Amygdala (tissue), 56 donors: ENCODE results near the gene GNL3L.
"Not testable (repeated sequence)": the region's sequence is repeated elsewhere in the genome, so short reads cannot be mapped to it uniquely, and the experiment has no call there.

ENCODE experiments used
- DNase-seq, 56 donors: peaks; one replicate each; lab custom pipeline; 2025; lab: John Stamatoyannopoulos, UW

The GNL3L gene, protein sequence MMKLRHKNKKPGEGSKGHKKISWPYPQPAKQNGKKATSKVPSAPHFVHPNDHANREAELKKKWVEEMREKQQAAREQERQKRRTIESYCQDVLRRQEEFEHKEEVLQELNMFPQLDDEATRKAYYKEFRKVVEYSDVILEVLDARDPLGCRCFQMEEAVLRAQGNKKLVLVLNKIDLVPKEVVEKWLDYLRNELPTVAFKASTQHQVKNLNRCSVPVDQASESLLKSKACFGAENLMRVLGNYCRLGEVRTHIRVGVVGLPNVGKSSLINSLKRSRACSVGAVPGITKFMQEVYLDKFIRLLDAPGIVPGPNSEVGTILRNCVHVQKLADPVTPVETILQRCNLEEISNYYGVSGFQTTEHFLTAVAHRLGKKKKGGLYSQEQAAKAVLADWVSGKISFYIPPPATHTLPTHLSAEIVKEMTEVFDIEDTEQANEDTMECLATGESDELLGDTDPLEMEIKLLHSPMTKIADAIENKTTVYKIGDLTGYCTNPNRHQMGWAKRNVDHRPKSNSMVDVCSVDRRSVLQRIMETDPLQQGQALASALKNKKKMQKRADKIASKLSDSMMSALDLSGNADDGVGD

DNA sequence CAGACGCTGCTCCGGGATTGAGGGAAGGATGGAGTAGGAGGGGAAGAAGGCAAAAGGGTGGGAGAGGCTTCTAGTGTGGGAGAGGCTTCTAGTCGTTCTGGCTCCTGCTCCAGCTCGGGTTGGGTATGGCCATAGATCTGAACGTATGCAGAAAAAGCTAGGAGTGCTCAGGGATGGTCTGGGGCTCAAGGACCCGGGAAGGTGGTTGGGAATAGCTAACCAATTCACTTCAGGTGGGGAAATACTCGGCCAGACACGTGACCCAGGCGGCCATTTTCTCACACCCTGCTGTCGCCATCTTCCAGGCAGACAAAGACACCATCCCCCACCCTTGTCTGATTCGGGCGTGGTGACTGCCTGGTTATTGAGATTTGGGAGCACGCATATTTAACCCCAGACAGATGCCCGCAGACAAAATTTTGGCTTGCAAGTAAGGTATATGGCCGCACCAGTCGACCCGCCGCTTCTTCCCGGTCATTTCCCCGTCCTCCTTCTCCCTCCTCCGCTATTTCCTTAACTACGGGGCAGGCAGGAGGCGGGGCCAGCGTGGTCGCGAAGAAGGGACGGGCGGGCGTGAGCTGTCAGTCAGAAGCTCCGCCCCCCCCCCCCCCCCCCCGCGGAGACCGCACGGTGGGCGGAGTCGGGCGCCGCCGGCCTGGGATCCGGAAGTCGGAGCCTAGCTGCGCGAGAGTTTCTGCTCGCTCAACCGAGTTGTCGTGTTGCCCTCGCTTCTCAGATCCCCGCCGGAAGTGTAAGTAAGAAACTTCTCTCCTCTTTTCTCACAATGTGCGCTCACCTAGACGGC, at the start of gene GNL3L:
Gene GNL3L, plus strand, starts transcription at position 668 of the 805 bp plus-strand sequence. CDS start 2,348 bp downstream, outside the sequence.
- DNase-seq, result peak; percentile 18 to 91 (median 76)

DNA sequence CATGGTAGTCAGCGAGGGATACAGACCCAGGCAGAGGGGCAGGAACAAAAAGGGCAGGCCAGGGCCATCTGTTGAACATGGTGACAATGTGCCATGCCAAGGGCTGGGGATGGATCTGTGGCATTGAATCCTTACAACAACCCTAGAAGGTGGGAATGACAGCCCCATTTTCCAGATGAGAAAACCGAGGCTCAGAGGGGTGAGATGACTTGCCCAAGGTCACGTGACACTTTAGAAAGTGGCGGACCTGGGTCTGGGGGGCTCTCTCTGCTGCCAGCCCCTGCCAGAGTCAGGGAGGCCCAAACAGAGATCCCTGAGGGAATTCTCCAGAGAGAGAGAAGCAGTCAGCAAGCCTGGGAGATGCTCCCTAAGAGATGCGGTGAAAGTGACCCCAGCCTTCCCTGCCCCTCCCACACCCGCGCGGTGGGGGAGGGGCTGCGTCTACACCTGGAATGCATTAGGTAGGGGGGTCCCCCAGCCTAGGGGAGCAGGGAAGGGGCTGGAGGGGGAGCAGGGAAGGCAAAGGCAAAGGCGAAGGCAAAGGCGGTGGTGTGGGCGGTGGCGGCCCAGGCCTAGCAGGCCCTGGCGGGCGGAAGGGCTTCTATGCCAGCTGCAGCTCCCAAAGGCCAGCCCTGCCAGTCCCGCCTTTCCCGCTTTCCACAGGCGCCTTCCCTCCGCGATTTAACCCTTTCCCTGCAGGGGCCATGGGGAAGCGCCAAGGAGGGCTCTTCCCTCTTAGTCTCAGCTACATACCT, 47.0 kb upstream of the GNL3L start:
- no peak for DNase-seq

DNA sequence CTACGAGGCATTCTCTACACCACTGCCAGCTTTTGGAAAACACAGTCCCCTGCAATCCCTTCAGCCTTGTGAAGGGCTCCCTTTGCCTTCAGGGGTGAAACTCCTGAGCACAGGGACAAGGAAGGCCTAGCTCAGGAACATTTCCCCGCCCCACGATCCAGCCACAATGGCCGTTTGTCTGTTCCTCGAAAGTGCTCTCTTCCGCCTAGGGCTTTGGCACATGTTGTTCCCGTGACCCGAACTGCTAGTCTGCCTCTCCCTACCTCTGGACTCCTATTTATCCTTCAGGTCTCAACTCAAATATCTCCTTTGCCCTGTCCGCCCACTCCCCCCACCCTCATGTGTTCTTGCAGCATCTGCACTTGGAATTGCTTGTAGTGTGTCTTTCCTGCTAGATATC, 46.1 kb upstream of the GNL3L start:
- peak in 8 of 56 donors; percentile 0 to 21 (median 4) for DNase-seq

DNA sequence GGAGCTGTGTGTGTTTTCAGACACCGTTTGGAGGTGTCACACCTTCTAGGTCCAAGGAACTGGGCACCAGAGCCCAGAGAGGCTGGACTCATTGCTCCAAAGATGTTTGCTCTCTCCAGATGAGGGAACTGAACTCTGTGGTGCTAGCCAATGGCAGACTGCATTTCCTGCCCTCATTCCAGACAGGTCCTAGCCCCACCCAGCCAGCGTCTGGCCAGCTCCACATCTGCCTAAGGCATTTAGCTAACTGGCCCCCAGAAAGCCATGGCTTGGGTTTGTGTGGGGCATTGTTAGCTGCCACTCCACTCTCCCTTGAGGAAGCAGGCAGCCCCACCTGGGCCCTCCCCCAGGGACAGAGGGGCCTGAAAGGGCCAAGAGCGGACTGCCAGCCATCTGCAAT, 45.4 kb upstream of the GNL3L start:
- DNase-seq, result no peak

DNA sequence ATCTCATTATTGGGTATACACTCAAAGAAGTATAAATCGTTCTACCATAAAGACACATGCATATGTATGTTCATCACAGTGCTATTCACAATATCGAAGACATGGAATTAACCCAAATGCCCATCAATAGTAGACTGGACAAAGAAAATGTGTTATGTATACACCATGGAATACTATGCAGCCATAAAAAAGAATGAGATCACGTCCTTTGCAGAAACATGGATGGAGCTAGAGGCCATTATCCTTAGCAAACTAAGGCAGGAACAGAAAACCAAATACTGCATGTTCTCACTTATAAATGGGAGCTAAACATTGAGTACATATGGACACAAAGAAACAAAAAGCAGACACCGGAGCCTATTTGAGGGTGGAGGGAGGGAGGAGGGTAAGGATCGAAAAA, 40.2 kb upstream of the GNL3L start:
- not testable (repeated sequence) for DNase-seq

DNA sequence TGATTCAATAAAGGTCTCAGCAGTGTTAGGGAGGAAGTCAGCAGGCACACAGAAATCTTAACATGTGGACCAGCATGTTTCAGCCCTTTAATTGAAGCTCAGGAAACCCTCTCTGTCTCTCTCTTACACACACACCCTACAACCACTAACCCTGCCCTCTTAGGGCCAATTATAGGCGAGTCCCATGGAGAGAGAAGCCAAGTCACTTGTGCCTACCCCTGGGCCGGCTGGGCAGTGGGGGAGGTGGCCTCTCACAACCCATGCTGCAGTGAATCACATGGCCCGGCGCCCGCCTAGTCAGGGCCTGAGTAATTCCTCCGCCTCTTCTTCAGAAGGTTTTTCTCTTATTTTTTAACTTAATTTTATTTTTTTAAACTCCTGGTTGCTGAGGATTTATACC, 37.7 kb upstream of the GNL3L start:
- DNase-seq, result peak in 2 of 56 donors; percentile 5 to 12

DNA sequence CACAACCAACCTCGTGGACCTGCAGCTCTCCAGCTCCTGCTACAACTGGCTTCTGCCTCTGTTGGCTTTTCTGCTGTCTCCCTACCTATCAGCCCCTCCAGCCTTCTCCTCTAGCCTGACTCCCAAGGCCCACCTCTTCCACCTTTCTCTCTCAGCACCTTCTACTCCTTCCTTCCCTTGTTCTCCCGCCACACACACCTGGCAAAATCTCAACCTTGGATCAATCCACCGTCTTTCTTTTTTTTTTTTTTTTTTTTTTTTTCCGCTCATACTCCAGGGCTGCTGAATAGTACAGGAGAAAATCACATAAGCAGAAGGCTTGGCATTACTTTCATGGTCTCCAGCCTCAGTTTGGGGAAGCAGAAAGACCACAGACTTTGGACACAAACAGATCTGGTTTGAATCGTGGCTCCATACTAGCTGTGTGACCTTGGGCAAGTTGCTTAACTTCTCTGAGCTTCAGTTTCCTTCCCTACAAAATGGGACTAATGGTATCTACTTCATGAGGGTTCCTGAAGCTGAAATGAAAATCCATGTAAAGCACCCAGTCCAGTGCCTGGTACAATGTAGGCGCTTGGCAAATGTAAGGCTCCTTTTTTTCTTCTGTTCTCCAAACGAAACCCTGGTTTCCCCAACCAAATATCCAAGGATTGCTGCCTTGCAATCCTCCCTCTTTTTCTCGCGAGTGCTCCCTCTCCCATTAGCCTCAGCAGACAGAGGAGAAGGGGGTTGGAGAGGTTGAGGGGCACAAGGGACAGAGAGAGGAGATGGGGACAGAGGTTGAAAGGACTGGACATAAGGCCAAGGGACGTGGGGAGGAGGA, 35.6 kb upstream of the GNL3L start:
- no peak for DNase-seq

DNA sequence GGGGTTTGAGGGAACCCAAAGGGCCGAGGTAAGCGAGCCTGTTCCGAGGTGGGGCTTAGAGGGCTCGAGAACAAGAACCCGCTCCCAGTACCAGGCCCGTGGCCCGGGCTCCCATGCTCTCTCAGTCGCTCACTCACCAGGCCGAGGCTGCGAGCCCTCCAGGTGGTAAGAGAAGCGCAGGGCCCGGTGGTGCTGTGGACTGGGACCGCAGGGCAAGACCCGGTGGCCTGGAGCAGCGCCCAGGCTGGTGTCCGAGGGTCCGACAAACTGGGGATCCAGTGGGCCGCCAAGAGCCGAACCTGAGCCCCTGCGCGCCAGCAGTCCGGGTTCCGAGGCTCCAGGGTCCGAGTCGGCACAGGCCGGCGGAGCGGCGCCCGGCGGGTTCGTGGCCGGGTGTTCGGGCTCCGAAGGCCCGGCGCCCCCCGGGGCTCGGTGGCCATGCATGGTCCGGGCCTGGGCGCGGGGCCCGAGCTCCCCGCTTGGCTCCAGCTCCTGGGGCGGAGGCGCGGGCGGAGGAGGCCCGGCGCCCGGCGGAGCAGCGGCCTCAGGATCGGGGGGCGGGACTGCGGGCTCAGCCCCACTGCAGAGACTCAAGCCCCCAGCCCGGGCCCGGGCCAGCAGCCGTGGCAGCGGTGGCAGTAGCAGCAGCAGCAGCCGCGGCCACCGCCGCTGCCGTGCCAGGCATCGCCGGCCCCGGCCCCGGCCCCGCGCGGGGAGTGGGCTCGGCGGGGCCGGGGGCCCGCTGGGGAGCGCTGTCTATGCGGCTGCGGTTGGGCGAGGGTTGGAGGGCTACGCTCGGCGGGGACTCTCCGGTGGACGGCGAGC, 34.8 kb upstream of the GNL3L start:
- DNase-seq, result peak in 6 of 56 donors; percentile 5 to 21 (median 13)

DNA sequence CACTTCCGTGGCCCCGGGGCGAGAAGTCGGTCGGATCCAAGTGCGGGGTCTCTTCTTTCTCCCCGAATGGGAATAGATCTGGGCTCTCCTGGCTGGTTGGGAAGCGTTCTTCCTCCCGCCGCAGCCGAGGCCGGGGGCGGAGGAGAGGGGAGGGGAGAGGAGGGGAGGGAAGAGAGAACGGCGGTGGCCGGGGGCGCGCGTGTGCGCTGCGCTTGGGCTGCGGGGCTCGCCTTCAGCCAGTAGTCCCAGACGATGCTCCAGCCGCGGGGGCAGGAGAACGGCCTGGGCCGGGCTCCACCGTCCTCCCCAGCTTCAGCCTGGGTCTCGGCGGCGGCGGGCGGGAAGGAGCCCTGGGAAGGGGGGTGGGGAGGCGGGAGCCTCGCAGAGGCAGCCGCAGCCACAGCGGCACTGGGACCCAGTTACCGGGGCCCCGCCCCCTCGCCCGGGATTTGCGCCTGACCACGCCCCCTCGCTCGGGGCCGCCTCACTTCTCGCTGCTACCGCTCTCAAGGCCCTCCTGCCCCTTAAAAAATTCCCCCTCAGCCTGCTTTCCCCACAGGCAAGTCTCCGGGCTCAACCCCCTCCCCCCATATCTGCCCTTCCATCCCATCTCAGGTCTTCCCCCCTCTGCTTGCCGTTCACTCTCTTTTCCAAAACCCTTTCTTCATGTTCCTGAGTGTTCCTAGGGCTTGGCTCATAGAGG, 34.1 kb upstream of the GNL3L start, which contains the start of gene FGD1:
Gene FGD1, minus strand, starts transcription at position 421 of the 703 bp plus-strand sequence. CDS start 802 bp downstream, outside the sequence.
- peak in 43 of 56 donors; percentile 1 to 65 (median 25) for DNase-seq

DNA sequence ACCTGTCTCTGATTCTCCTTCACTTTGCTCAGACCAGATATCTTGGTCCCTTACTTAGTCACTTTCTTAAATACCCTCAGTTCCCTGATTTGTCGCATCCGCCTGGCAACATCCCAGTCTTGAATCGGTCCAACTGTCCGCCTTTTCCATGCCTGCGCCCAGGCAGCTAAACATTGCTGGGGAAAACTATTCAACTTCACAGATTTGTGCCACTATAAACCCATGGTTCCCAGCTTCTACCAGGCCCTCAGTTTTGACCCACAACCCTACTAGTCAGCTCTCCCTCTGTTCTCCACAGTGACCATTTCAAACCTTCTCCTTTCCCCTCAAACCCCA, 33.5 kb upstream of the GNL3L start:
- peak in 3 of 56 donors; percentile 6 to 31 (median 8) for DNase-seq

DNA sequence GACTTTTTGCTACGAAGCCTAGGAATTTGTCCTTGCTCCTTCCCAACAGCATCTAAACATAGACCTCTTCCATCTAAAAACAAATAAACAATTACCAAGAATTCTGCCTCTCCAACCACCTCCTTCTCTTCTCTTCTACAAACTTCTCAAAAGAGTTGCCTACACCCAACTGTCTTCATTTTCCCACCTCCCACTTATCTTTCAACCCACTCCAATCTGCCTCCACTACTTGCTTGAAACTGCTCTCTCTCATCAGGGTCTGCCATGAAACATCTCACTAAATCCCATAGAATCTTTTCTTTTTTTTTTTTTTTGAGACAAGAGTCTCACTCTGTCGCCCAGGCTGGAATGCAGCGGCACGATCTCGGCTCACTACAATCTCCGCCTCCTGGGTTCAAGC, 33.1 kb upstream of the GNL3L start:
- DNase-seq, result no peak

DNA sequence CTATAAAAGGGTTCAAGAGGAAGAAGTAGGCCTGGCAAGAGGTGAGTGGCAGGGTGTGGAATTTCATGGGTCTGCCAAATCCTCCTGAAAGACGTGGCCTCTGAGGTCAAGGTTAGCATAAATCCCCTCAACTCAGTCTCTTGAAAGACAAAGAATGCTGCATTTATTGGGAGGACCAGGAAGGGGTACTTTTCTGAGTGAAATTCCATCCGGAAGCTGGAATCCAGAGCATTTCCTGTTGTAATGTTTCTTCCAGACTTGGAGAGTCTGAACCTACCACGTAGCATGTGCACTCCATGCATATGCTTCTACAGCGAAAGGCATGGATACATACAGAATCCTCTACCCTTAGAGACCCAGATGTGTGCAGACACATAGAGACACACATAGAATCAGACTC, 20.6 kb upstream of the GNL3L start:
- DNase-seq, result no peak

DNA sequence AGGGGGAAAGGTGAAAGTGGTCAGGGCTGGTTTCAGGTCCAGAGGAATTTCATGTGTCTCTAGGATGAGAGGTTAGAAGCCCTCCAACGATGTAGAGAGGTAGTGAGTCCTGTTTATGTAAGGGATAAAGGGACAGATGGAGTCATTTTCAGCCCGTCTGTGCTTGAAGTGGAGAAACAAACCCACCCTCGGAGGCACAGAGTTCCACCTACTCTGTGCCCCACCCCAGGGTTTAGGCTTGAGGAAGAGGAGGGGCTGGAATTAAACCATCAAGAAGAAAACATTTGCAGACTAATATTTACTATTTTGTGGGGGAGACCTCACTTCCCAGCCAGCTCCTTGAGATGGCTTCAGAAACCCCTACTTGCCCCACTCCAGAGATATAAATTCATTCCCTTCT, 868 bp upstream of the GNL3L start:
- peak in 4 of 56 donors; percentile 0 to 38 (median 8) for DNase-seq

DNA sequence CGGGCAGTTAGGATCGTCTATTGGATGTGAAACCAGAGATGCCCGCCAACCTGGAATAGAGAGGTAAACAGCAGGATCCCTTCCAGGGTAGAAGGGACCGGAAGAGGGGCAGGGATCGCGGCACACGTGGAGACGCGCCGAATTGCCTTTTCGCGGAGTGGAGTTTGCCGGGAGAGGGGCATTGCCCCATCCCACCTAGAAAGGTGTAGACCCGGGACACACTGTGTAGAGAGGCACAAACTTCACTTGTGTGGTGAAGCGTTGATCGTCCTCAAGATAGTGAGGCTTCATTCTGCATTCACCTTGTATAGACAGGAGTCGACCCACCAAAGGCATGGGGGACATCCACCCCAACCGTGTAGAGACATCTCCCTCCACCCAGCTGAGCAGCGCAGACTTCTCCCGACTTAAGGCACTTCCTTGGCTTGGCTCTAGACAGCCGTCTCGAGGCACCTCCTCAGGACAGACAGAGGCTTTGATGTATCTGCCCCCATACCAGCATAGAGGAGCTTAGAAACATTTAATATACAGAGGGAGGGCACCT, 410 bp downstream of the GNL3L start:
- DNase-seq, result peak in 5 of 56 donors; percentile 0 to 37 (median 15)

DNA sequence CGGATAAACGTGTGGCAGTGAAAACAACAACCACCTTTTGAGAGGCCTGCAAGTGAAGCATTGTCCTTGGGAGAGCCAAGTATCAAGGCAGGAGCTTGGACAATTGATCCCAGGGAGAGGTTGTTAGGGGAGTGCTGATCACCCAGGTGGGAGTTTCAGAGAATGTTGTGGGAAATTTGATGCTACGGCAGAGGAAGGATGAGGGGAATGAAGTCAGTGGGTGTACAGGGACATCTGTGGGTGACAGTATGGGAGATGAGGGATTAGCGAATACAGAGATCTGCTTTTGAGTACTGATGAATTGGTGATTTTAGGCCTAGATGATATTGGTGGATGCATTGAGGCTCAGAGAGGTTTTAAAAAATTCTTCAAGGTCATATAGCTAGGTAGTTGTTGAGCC, 4.3 kb downstream of the GNL3L start:
- no peak for DNase-seq

DNA sequence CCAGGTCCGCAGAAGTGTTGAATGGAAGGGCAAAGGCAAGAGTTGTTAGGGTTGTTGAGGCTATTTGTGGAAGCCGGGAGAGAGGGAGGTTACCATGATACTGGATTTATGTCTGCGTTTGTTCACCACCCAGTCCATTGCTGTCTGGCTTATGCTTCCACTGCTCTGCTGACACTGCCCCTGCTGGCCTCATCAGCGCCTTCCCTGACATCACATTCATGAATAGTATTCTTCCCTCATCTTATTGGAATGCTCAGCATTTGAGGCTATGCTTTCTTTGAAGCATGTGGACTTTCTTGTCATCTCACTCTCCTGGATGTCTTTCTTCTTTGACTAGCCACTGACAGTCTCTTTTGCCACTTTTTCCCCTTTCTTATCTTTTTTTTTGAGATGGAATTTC, 10.3 kb downstream of the GNL3L start:
- DNase-seq, result no peak

DNA sequence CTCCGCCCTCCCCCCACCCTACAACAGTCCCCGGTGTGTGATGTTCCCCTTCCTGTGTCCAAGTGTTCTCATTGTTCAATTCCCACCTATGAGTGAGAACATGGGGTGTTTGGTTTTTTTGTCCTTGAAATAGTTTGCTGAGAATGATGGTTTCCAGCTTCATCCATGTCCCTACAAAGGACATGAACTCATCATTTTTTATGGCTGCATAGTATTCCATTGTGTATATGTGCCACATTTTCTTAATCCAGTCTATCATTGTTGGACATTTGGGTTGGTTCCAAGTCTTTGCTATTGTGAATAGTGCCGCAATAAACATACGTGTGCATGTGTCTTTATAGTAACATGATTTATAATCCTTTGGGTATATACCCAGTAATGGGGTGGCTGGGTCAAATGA, 12.2 kb downstream of the GNL3L start:
- not testable (repeated sequence) for DNase-seq

DNA sequence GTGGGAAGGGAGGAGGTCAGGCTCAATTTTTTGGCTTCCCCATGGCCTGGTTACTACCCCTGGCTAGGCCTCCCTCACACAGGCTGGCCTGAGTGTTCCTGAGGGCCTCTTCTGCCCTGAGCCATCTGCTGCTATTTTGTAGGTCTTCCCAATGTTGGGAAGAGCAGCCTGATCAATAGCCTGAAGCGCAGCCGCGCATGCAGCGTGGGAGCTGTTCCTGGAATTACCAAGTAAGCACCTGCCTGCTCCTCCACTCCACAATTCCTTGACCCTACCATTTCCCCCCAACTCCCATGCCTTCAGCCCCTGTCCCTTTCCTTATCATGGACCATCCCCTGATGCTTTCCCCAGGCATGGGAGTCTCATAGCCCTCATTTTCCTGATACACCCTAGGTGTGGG, 20.8 kb downstream of the GNL3L start:
- no peak for DNase-seq
